Effector memory CD4-positive, alpha-beta T cell (primary cell): Measurements from ENCODE around the gene THAP8.

Source experiments
- DNase-seq, 3 donors: peaks; one replicate each; pipeline ENCODE4 v3.0.0-alpha.2; 2020
- H3K27ac ChIP-seq: 2 replicates; pipeline ENCODE4 v1.7.0; 2013; ENCODE audit warnings: mild to moderate bottlenecking, low read length, moderate library complexity; ENCODE audit not compliant: insufficient read depth, poor library complexity, severe bottlenecking
- H3K27me3 ChIP-seq: replicated peaks from 2 replicates; pipeline ENCODE4 v1.7.0; 2013; ENCODE audit warnings: mild to moderate bottlenecking, low read length; ENCODE audit not compliant: insufficient read depth, control insufficient read depth, poor library complexity, severe bottlenecking
- H3K36me3 ChIP-seq: 2 replicates; pipeline ENCODE4 v1.7.0; 2013; ENCODE audit warnings: mild to moderate bottlenecking, low read length, moderate library complexity; ENCODE audit not compliant: control insufficient read depth, insufficient read depth
- H3K4me1 ChIP-seq: 2 replicates; pipeline ENCODE4 v1.7.0; 2013; ENCODE audit warnings: low read length, mild to moderate bottlenecking; ENCODE audit not compliant: control insufficient read depth, insufficient read depth, poor library complexity, severe bottlenecking
- H3K4me3 ChIP-seq: 2 replicates; pipeline ENCODE4 v1.7.0; 2013; ENCODE audit warnings: low read length, low read depth, mild to moderate bottlenecking; ENCODE audit not compliant: insufficient read depth, poor library complexity, severe bottlenecking
- H3K9me3 ChIP-seq: 2 replicates; pipeline ENCODE4 v1.7.0; 2013; ENCODE audit warnings: mild to moderate bottlenecking, low read length, moderate library complexity; ENCODE audit not compliant: control insufficient read depth

The THAP8 gene

GRCh38 chr19:36013280-36014011 lies 40.6 kb downstream of the THAP8 start:
- no peak for DNase-seq
- H3K9me3 ChIP-seq, result no peaks in the 10 kb centered on the region
- no peaks in the 10 kb centered on the region for H3K36me3 ChIP-seq
- H3K27me3 ChIP-seq, result no peaks in the 10 kb centered on the region
- peaks cover 22% of the 10 kb centered on the region for H3K4me1 ChIP-seq
- peak overlapping the region; percentile 77 for H3K27ac ChIP-seq
- peak overlapping the region; percentile 89 for H3K4me3 ChIP-seq

GRCh38 chr19:36010402-36010801 lies 43.7 kb downstream of the THAP8 start:
- Histone ChIP-seq H3K27ac (no peak overlapping the region), H3K4me1 (peaks cover 22% of the 10 kb centered on the region)

GRCh38 chr19:36009633-36010379 lies 44.3 kb downstream of the THAP8 start:
- H3K4me1 ChIP-seq, result peaks cover 21% of the 10 kb centered on the region
- no peak for DNase-seq
- H3K27ac ChIP-seq, result no peak overlapping the region
- H3K27me3 ChIP-seq, result no peaks in the 10 kb centered on the region
- no peaks in the 10 kb centered on the region for H3K36me3 ChIP-seq
- peak overlapping the region; percentile 34 for H3K4me3 ChIP-seq
- H3K9me3 ChIP-seq, result no peaks in the 10 kb centered on the region

More at GRCh38 chr19:36010402-36010801, 43.7 kb downstream of the THAP8 start:
- DNase-seq, result no peak
- Histone ChIP-seq H3K9me3 (no peaks in the 10 kb centered on the region), H3K27me3 (no peaks in the 10 kb centered on the region), H3K4me3 (no peak overlapping the region), H3K36me3 (no peaks in the 10 kb centered on the region)

GRCh38 chr19:36009220-36009619 lies 44.9 kb downstream of the THAP8 start:
- no peaks in the 10 kb centered on the region for H3K9me3 ChIP-seq
- H3K4me1 ChIP-seq, result peaks cover 16% of the 10 kb centered on the region
- no peaks in the 10 kb centered on the region for H3K36me3 ChIP-seq
- no peaks in the 10 kb centered on the region for H3K27me3 ChIP-seq
- H3K27ac ChIP-seq, result no peak overlapping the region
- no peak for DNase-seq
- H3K4me3 ChIP-seq, result peak overlapping the region; percentile 34

GRCh38 chr19:36008336-36008978 lies 45.6 kb downstream of the THAP8 start, which contains the start of gene SYNE4:
Gene SYNE4 (minus strand): TSS chr19:36008813. CDS start chr19:36008681, 132 bp downstream.
- H3K4me3 ChIP-seq, result peak within 1 kb of the TSS; percentile 34
- no peak within 1 kb of the TSS for H3K27ac ChIP-seq

GRCh38 chr19:36006955-36007354 lies 47.1 kb downstream of the THAP8 start:
- Histone ChIP-seq H3K27ac (no peak overlapping the region), H3K27me3 (no peaks in the 10 kb centered on the region), H3K9me3 (no peaks in the 10 kb centered on the region), H3K4me1 (peaks cover 10% of the 10 kb centered on the region), H3K36me3 (no peaks in the 10 kb centered on the region), H3K4me3 (no peak overlapping the region)
- no peak for DNase-seq

More at GRCh38 chr19:36008336-36008978, 45.6 kb downstream of the THAP8 start, which contains the start of gene SYNE4:
- H3K27me3 ChIP-seq, result no peaks in the 10 kb centered on the region
- H3K4me1 ChIP-seq, result peaks cover 15% of the 10 kb centered on the region
- no peaks in the 10 kb centered on the region for H3K9me3 ChIP-seq
- DNase-seq, result no peak
- no peaks in the 10 kb centered on the region for H3K36me3 ChIP-seq

- H3K36me3 ChIP-seq, result no peaks in the 10 kb centered on the region
- no peaks in the 10 kb centered on the region for H3K4me1 ChIP-seq
Measured at GRCh38 chr19:36003284-36003683, 50.8 kb downstream of the THAP8 start.

GRCh38 chr19:36001605-36002004 lies 52.5 kb downstream of the THAP8 start:
- Histone ChIP-seq H3K36me3 (no peaks in the 10 kb centered on the region), H3K27me3 (no peaks in the 10 kb centered on the region), H3K4me1 (peaks cover 2% of the 10 kb centered on the region), H3K9me3 (no peaks in the 10 kb centered on the region), H3K27ac (no peak overlapping the region), H3K4me3 (no peak overlapping the region)
- no peak for DNase-seq

More at GRCh38 chr19:36003284-36003683, 50.8 kb downstream of the THAP8 start:
- Histone ChIP-seq H3K27ac (no peak overlapping the region), H3K27me3 (no peaks in the 10 kb centered on the region), H3K4me3 (no peak overlapping the region), H3K9me3 (no peaks in the 10 kb centered on the region)
- DNase-seq, result no peak

- H3K4me1 ChIP-seq, result peaks cover 17% of the 10 kb centered on the region
- H3K27me3 ChIP-seq, result no peaks in the 10 kb centered on the region
- H3K4me3 ChIP-seq, result no peak overlapping the region
- no peak overlapping the region for H3K27ac ChIP-seq
- no peak for DNase-seq
- no peaks in the 10 kb centered on the region for H3K9me3 ChIP-seq
- no peaks in the 10 kb centered on the region for H3K36me3 ChIP-seq
Measured at GRCh38 chr19:35996777-35997176, 57.3 kb downstream of the THAP8 start.
